GM18498 (cell line): ENCODE measurements around the gene ANKRD30A.
"Not testable (repeated sequence)": the region's sequence is repeated elsewhere in the genome, so short reads cannot be mapped to it uniquely, and the experiment has no call there.

Source experiments
- ATAC-seq: cut with Tn5 transposase; IDR thresholded peaks from one replicate; pipeline ENCODE4 v1.9.1; 2021; ENCODE audit warnings: mild to moderate bottlenecking, moderate library complexity; ENCODE audit not compliant: unreplicated experiment

Gene ANKRD30A

GRCh38 chr10:37263304-37263703 lies 137.9 kb downstream of the ANKRD30A start:
- ATAC-seq = no peak

GRCh38 chr10:37268266-37268665 lies 142.9 kb downstream of the ANKRD30A start:
- no peak for ATAC-seq

GRCh38 chr10:37269554-37270256 lies 144.3 kb downstream of the ANKRD30A start:
- ATAC-seq = no peak

GRCh38 chr10:37275216-37275777 lies 149.9 kb downstream of the ANKRD30A start:
- ATAC-seq = no peak

- no peak for ATAC-seq
Observed at GRCh38 chr10:37285063-37285462, 159.7 kb downstream of the ANKRD30A start.

- no peak for ATAC-seq
Observed at GRCh38 chr10:37289833-37290464, 164.6 kb downstream of the ANKRD30A start.

GRCh38 chr10:37301271-37301670 lies 175.9 kb downstream of the ANKRD30A start:
- no peak for ATAC-seq

GRCh38 chr10:37304036-37304435 lies 178.6 kb downstream of the ANKRD30A start:
- ATAC-seq = no peak

- no peak for ATAC-seq
Observed at GRCh38 chr10:37314350-37314749, 189.0 kb downstream of the ANKRD30A start.

- no peak for ATAC-seq
Observed at GRCh38 chr10:37314862-37315261, 189.5 kb downstream of the ANKRD30A start.

GRCh38 chr10:37344413-37344812 lies 219.0 kb downstream of the ANKRD30A start:
- ATAC-seq = no peak

- no peak for ATAC-seq
Observed at GRCh38 chr10:37379991-37380390, 254.6 kb downstream of the ANKRD30A start.

GRCh38 chr10:37381271-37381670 lies 255.9 kb downstream of the ANKRD30A start:
- ATAC-seq = no peak

GRCh38 chr10:37384923-37385322 lies 259.5 kb downstream of the ANKRD30A start:
- ATAC-seq = no peak

- no peak for ATAC-seq
Observed at GRCh38 chr10:37390926-37391325, 265.5 kb downstream of the ANKRD30A start.

- not testable (repeated sequence) for ATAC-seq
Observed at GRCh38 chr10:37400774-37401173, 275.4 kb downstream of the ANKRD30A start.

- no peak for ATAC-seq
Observed at GRCh38 chr10:37401225-37401624, 275.8 kb downstream of the ANKRD30A start.

- no peak for ATAC-seq
Observed at GRCh38 chr10:37403776-37404175, 278.4 kb downstream of the ANKRD30A start.
